ENCODE data around the gene NSMCE1.

Gene NSMCE1

GRCh38 chr16:27231692-27232060 is 36.9 kb downstream of the NSMCE1 start:
- no peak for DNase-seq (ENCODE audit: low read depth in 2 of 2)

DNA sequence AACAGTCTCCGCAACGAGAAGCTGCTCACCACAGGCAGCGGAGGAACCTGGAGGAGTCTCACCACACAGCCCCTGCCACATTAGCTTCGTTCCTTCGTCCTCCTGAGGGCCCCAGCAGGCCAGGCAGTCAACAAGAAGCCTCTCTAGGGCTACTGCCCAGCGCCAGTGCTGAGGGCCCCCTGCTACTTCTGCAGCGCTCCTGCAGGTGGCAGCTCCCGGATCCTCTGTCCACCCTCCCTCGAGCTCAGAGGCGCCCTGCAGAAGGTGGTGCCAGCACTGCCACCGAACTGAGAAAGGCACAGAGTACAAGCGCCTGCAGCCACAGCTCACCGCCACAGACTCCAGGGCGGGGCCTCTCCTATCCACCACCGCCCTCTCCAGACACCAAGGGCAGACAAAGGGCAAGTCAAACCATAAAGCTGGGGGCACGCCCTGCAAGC is 38.0 kb downstream of the NSMCE1 start:
- DNase-seq (ENCODE audit: low read depth in 2 of 2) = peak; percentile 44 to 46

GRCh38 chr16:27229891-27230470 is 38.6 kb downstream of the NSMCE1 start:
- DNase-seq (ENCODE audit: low read depth in 2 of 2) = no peak

DNA sequence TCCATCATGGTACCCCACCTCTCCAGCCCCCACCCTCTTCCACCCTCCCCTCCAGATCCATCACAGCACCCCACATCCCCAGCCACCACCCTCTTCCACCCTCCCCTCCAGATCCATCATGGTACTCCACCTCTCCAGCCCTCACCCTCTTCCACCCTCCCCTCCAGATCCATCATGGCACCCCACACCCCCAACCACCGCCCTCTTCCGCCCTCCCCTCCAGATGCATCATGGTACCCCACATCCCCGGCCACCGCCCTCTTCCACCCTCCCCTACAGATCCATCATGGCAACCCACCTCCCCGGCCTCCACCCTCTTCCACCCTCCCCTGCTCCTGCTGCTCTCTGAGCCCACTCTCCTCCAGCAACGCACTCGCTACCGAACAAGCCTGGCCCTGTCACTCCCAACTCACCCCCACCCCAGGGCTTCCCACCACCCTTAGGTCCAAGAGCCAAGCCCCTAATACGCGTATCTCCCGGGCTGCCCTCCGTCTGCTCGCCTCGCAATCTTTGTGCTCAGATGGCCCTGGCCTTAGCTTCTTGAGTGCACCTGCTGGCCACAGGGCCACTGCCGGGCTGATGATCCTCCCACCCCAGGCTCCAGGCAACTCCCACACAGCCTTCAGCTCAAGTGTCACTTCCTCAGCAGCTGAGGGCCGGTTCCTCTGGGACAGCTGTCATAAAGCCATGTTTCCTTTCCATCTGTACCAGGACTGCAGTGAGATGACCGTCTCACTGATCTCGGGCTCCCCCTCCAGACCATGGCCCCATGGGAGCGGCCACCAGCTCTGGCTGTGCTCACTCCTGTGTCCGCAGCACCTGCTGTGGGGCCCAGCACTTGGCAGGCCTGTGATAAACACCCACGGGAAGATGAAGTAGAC is 39.7 kb downstream of the NSMCE1 start:
- DNase-seq (ENCODE audit: low read depth in 2 of 2) = no peak

GRCh38 chr16:27228045-27228444 is 40.5 kb downstream of the NSMCE1 start:
- DNase-seq (ENCODE audit: low read depth in 2 of 2) = no peak

- no peak for DNase-seq (ENCODE audit: low read depth in 2 of 2)
These were observed 41.4 kb downstream of the NSMCE1 start for GRCh38 chr16:27226976-27227705.

GRCh38 chr16:27226476-27226875 is 42.1 kb downstream of the NSMCE1 start:
- no peak for DNase-seq (ENCODE audit: low read depth in 2 of 2)

DNA sequence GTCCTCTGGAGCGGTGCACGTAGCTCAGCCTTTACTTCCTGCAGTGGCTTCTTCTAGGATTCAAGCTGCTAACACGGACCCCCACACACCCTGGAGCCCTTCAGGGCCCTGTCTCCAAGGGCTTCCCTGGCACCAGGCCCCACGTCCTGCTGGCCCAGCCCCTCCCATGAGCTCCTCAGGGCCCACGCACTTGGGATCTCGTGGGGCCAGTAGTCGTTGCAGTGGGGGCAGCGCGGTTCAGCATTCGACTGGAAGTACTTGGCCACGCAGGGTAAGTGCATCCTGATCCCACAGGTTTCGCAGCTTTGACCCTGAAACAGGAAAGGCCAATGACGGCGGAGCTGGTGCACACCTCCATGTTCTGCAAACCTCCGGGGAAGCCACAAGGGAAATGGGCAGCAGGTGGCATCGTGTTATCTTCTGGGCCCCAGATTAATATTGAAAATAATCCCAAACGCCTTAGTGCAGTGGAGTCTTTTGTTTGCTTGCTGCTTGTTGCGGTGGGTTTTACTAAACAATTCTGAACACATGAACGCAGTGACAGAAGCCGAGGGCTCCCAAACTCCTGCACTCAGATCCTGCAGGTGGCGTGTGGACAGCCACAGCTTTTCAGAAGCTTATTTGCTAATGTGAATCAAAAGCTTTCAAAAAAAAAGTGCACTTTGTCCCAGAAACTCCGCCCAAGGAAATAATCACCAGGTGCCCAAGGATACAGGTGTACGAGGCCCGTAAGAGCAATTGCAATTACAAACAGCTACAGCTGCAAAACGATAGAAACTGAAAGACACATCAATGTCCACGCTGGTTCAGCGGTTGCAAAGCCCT is 42.8 kb downstream of the NSMCE1 start:
- no peak for DNase-seq (ENCODE audit: low read depth in 2 of 2)

- no peak for DNase-seq (ENCODE audit: low read depth in 2 of 2)
These were observed 43.8 kb downstream of the NSMCE1 start for GRCh38 chr16:27224741-27225300.

- no peak for DNase-seq (ENCODE audit: low read depth in 2 of 2)
These were observed 44.3 kb downstream of the NSMCE1 start for GRCh38 chr16:27224271-27224737.

GRCh38 chr16:27223701-27224100 is 44.9 kb downstream of the NSMCE1 start:
- no peak for DNase-seq (ENCODE audit: low read depth in 2 of 2)

DNA sequence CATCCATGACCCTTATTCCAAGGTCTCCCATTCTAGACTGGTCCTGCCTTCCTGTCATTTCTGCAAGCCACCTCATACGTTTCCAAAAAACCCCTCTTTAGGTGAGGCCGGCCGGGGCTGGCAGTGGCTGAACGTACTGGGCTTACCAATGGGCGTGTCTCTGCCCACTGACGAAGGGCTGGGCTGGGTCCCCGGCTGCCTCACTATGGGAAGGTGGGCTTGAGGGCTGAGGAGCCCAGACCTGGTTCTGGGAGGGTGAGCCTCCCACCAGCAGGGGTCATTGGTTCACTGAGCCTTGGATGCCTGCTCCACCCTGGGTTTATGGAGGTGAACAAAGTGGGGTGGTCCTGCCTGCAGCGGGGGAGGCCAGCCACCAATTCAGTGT is 45.4 kb downstream of the NSMCE1 start:
- DNase-seq (ENCODE audit: low read depth in 2 of 2) = no peak

GRCh38 chr16:27222249-27223225 is 46.0 kb downstream of the NSMCE1 start:
- DNase-seq (ENCODE audit: low read depth in 2 of 2) = no peak

DNA sequence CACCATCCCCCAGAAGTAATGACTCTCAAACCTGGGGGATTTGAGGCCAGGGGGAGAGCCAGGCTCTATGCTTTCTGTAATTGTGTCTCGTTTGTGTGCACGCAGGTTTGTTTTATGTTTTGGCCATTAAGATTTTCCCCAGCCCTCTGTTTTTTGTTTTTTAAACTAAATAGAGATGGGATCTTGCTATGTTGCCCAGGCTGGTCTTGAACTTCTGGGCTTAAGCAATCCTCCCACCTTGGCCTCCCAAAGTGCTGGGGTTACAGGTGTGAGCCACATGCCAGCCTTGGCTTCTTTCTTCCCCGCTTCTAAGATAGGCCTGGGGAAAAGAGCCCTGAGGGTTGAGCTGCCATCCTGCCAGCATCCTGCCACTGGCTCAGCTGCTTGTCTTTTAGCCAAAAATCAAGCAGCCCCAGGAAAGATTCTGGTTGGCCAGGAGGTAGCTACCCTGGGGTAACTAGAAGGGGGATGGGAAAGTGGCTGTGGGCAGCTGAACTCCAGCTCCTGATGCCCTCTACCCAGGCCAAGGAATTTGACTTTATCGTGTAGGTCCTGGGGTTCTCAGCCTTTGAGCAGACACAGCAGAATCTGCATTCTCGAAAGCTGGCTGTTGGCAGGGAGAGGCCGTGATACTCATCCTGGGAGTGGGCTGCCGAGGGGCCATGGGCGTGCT is 46.9 kb downstream of the NSMCE1 start:
- DNase-seq (ENCODE audit: low read depth in 2 of 2) = no peak

DNA sequence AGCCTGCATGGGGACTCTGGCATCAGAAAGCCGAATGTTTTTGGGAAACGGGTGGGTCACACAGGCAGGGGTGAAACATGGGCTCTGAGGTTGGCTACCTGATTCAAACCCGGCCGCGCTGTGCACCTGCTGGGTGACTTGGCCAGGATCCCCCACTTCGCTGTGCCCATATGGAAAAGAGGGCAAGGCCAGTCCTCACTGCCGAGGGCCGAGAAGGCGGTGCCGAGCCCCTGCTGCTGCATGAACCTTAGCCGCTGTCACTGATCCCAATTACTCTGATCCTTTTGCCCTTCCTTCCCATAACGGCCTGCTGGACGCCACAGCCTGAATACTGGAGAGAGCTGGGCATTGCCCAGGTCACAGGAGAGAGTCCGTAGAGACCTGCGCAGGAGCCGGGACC is 47.6 kb downstream of the NSMCE1 start:
- no peak for DNase-seq (ENCODE audit: low read depth in 2 of 2)

GRCh38 chr16:27220527-27220926 is 48.0 kb downstream of the NSMCE1 start:
- no peak for DNase-seq (ENCODE audit: low read depth in 2 of 2)

- DNase-seq (ENCODE audit: low read depth in 2 of 2) = no peak
These were observed 48.5 kb downstream of the NSMCE1 start for GRCh38 chr16:27220120-27220519.

DNA sequence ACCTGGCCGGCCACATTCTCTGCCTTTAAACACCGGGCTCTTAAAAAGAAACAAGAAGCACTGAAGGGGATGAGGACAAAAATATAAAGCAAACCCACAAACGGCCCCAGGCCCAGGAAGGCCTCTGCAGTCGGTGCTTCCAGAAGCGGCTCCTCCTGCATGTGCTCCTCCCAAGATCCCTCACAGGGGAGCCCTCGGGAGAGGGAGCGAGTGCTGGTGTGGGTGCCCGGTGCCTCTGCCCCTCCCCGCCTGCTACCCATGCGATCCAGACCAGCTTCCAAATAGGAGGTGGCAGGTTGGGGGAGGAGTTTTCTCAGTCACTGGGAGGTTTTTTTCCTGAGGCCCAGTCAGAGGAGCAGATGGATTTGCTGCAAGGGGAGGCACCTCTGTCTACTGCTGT is 49.4 kb downstream of the NSMCE1 start:
- no peak for DNase-seq (ENCODE audit: low read depth in 2 of 2)

GRCh38 chr16:27218756-27219155 is 49.8 kb downstream of the NSMCE1 start:
- DNase-seq (ENCODE audit: low read depth in 2 of 2) = no peak

DNA sequence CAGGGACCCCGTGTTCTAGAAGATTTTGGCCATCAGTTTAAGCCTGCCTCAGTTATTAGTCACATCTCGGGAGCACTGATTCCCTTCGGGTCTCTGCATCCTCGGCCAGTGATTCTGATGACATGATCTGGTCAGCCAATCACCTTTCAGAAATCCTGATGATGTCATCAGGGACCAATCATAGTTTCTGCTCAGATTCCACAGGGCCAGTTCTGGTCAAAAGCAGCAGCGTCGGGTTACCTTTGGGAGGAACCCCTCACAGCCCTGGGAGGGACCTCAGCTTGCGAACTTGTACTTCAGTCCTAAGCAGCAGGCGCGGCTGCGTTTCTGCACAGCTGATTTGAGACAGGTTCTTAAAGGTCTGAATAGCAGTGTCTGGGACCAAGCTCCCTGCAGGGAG is 51.3 kb downstream of the NSMCE1 start:
- DNase-seq (ENCODE audit: low read depth in 2 of 2) = no peak
